ENCODE results near the gene WDR74. TPM values are rescaled to one million over a fixed set of nuclear protein-coding genes. Genes with fewer than 3 reads are reported as not detected.

The WDR74 gene
- total and polyA plus RNA-seq, 9 of the 15 experiments (the other 6 are each of a cell fraction or from before 2014, with no cell fraction given) = 32.7 to 210 (median 114) TPM

GRCh38 chr11:62832336-62833234 is 6.8 kb downstream of the WDR74 start, which contains the start of gene TEX54:
TEX54 (minus strand) TSS chr11:62832841.
- Histone ChIP-seq H3K4me3 (peak within 1 kb of the TSS; percentile 94), H3K27me3 (ENCODE audit: control insufficient read depth in 2 of 2, insufficient read depth in 2 of 2, low read length in 2 of 2) (no peaks in the 10 kb centered on the region), H3K79me2 (ENCODE audit: control insufficient read depth, insufficient read depth, low read length) (peaks cover 58% of the 10 kb centered on the region), H3K9ac (ENCODE audit: insufficient read depth in 1 of 2, low read depth in 2 of 2, low read length in 2 of 2) (peak within 1 kb of the TSS; percentile 86 to 96), H3K36me3 (ENCODE audit: control insufficient read depth, insufficient read depth, low read length) (peaks cover 63% of the 10 kb centered on the region), H3K4me1 (replicated peaks in 1 of 2; ENCODE audit: control insufficient read depth in 2 of 2, insufficient read depth in 2 of 2, low read length in 2 of 2) (peaks cover 8 to 17% of the 10 kb centered on the region in 2 experiments; a peak in 4 of 5 replicates), H3K4me2 (ENCODE audit: insufficient read depth, low read length) (peak within 1 kb of the TSS; percentile 98), H3K9me3 (replicated peaks; ENCODE audit: control insufficient read depth, insufficient read depth, low read depth, low read length) (no peaks in the 10 kb centered on the region), H3K9me1 (ENCODE audit: control insufficient read depth, insufficient read depth, low read length) (no peaks in the 10 kb centered on the region), H4K20me1 (replicated peaks; ENCODE audit: control insufficient read depth, insufficient read depth, low read length) (peaks cover 5% of the 10 kb centered on the region; the same call in 1 of the 2 replicates), H3K27ac (ENCODE audit: extremely low read depth, low read depth, low read length) (peak within 1 kb of the TSS; percentile 98), H2AFZ (ENCODE audit: low read depth, low read length) (peak within 1 kb of the TSS; percentile 96)
- intact Hi-C loops (cut with micrococcal nuclease) (loop anchor here (2.0 kb wide), 1 partner anchor 46 kb away; the partner anchor contains the start of gene TMEM179B), in situ Hi-C loops (cut with MboI) (no loop called here)
- WGBS (ENCODE audit: insufficient coverage, low coverage, missing lambda C conversion rate) = 24% methylated on average over 40 of the region's 40 CpGs
- BruUV-seq (replicated peaks) = TSS peak; percentile 93
- no peak for FAIRE-seq
- peak in 1 of 4 experiments; percentile 14 for DNase-seq (ENCODE audit: extremely low read depth in 1 of 4, low spot score in 3 of 4)
- peak; percentile 37 for ATAC-seq
- POLR2A ChIA-PET = interaction anchor here (0.5 to 4.4 kb wide), 20 partner anchors 8 to 158 kb away, joined by 3 to 97 read pairs (median 8); partner anchors contain the start of genes POLR2G, SLC3A2, WDR74 and ZBTB3
- CTCF ChIA-PET (ENCODE audit: low intra/inter-chr PET ratio) = no interaction called here
- TF ChIP-seq TAL1 (IDR thresholded peaks at IDR 0.05) (no peak), TCF7L2 (IDR thresholded peaks at IDR 0.05; ENCODE audit: low read depth, low read length) (no peak), RCOR1 (IDR thresholded peaks at IDR 0.05; ENCODE audit: borderline replicate concordance in 1 of 2, low read depth in 2 of 2, low read length in 2 of 2) (no peak), TEAD2 (tag; IDR thresholded peaks at IDR 0.05) (no peak), SMARCA4 (IDR thresholded peaks at IDR 0.05) (no peak), HDAC2 (IDR thresholded peaks at IDR 0.05) (no peak), PRDM10 (IDR thresholded peaks at IDR 0.05; ENCODE audit: partially characterized antibody) (peak; percentile 47), ZNF76 (CRISPR knock-in tag; IDR thresholded peaks at IDR 0.05; ENCODE audit: borderline replicate concordance) (no peak), PTBP1 (IDR thresholded peaks at IDR 0.05; ENCODE audit: low read depth, low read length) (no peak), ELK3 (CRISPR knock-in tag; IDR thresholded peaks at IDR 0.05) (no peak), BCLAF1 (IDR thresholded peaks at IDR 0.05; ENCODE audit: borderline replicate concordance in 1 of 2, control insufficient read depth in 1 of 2, low read depth in 2 of 2, low read length in 1 of 2) (no peak), JUNB (CRISPR knock-in tag; conservative IDR thresholded peaks at IDR 0.05) (no peak), CBFA2T2 (conservative IDR thresholded peaks at IDR 0.05) (no peak), HMG20A (CRISPR knock-in tag; conservative IDR thresholded peaks at IDR 0.05) (no peak)

All from K562 (cell line).